IMR-90 (cell line): Measurements from ENCODE around the gene MYPOP. TPM values are rescaled to one million over a fixed set of nuclear protein-coding genes. Genes with fewer than 3 reads are reported as not detected.

ENCODE experiments used
- ATAC-seq: fragments of 200-7000 bp; cut with Tn5 transposase; 2 replicates; pipeline ENCODE4 v1.9.1; 2020; ENCODE audit warnings: low read depth, mild to moderate bottlenecking, moderate library complexity
- BruUV-seq: library from RNA; stranded (reverse); fragments of 400-500 nt; replicated peaks from 2 replicates; lab custom pipeline; 2021; lab: Mats Ljungman, UMichigan
- CTCF ChIA-PET: fragments of 300-600 bp; formaldehyde crosslinking; extraction: SDS; loops from one replicate; lab custom pipeline; 2021; ENCODE audit warnings: antibody characterized with exemption; lab: Yijun Ruan, JAX
- POLR2A ChIA-PET: fragments of 300-600 bp; sonication (Branson Sonifier 250); formaldehyde crosslinking; loops from one replicate; lab custom pipeline; 2022; ENCODE audit warnings: antibody characterized with exemption; ENCODE audit not compliant: unreplicated experiment; lab: Charles Lee
- DNase-seq: peaks from one replicate; pipeline ENCODE4 v3.0.0; 2013
- H2AFZ ChIP-seq: replicated peaks from 2 replicates; pipeline ENCODE3; 2013; ENCODE audit warnings: low read length, mild to moderate bottlenecking; ENCODE audit not compliant: poor library complexity
- H2AK5ac ChIP-seq: 2 replicates; pipeline ENCODE4 v1.6.1; 2013; ENCODE audit warnings: low read depth, low read length, inconsistent platforms
- H2AK9ac ChIP-seq: replicated peaks from 2 replicates; pipeline ENCODE3; 2013; ENCODE audit warnings: mild to moderate bottlenecking, low read depth, low read length, moderate library complexity; ENCODE audit not compliant: poor library complexity
- H2BK120ac ChIP-seq: 2 replicates; pipeline ENCODE4 v1.6.1; 2013; ENCODE audit warnings: low read depth, low read length, inconsistent platforms
- H2BK15ac ChIP-seq: 3 replicates; pipeline ENCODE4 v1.6.1; 2013; ENCODE audit warnings: low read depth, low read length, inconsistent platforms
- H2BK20ac ChIP-seq: 2 replicates; pipeline ENCODE4 v1.6.1; 2013; ENCODE audit warnings: low read depth, mild to moderate bottlenecking, inconsistent platforms, low read length, moderate library complexity
- H2BK5ac ChIP-seq: 2 replicates; pipeline ENCODE4 v1.6.1; 2013; ENCODE audit warnings: mild to moderate bottlenecking, low read depth, low read length, inconsistent platforms; ENCODE audit not compliant: poor library complexity, severe bottlenecking
- H3K14ac ChIP-seq: replicated peaks from 2 replicates; pipeline ENCODE4 v1.6.1; 2013; ENCODE audit warnings: low read depth, low read length, inconsistent platforms
- H3K18ac ChIP-seq: 2 replicates; pipeline ENCODE4 v1.6.1; 2013; ENCODE audit warnings: low read depth, low read length, control low read depth
- H3K23ac ChIP-seq: 2 replicates; pipeline ENCODE4 v1.6.1; 2013; ENCODE audit warnings: low read depth, low read length, inconsistent platforms
- H3K27ac ChIP-seq: 2 replicates; pipeline ENCODE4 v1.5.1; 2013; ENCODE audit warnings: mild to moderate bottlenecking, control low read depth, low read length; ENCODE audit not compliant: insufficient read depth
- H3K27me3 ChIP-seq: 2 replicates; pipeline ENCODE4 v1.6.1; 2013; ENCODE audit warnings: low read length; ENCODE audit not compliant: control insufficient read depth, insufficient read depth
- H3K36me3 ChIP-seq: 2 replicates; pipeline ENCODE4 v1.6.1; 2013; ENCODE audit warnings: low read length, mixed read lengths; ENCODE audit not compliant: control insufficient read depth, insufficient read depth
- H3K4ac ChIP-seq: 2 replicates; pipeline ENCODE4 v1.6.1; 2013; ENCODE audit warnings: low read depth, low read length, inconsistent platforms
- H3K4me1 ChIP-seq: 2 replicates; pipeline ENCODE4 v1.6.1; 2013; ENCODE audit warnings: low read length, mixed read lengths; ENCODE audit not compliant: control insufficient read depth, insufficient read depth
- H3K4me2 ChIP-seq: 2 replicates; pipeline ENCODE4 v1.6.1; 2013; ENCODE audit warnings: low read depth, mild to moderate bottlenecking, control low read depth, low read length, moderate library complexity
- H3K4me3 ChIP-seq: 2 replicates; pipeline ENCODE4 v1.5.1; 2013; ENCODE audit warnings: low read depth, mild to moderate bottlenecking, control low read depth, low read length, moderate library complexity; ENCODE audit not compliant: insufficient read depth
- H3K56ac ChIP-seq: 2 replicates; pipeline ENCODE4 v1.6.1; 2013; ENCODE audit warnings: low read length, inconsistent platforms; ENCODE audit not compliant: insufficient read depth; ENCODE audit errors: extremely low read depth
- H3K79me1 ChIP-seq, 2 experiments: 2 replicates each; pipeline ENCODE4 v1.6.1; 2013; ENCODE audit warnings: low read length in 2 of 2, inconsistent platforms in 1 of 2, low read depth in 1 of 2
- H3K9ac ChIP-seq: 2 replicates; pipeline ENCODE4 v1.6.1; 2013; ENCODE audit warnings: low read depth, low read length, control low read depth
- H3K9me1 ChIP-seq: 2 replicates; pipeline ENCODE4 v1.6.1; 2013; ENCODE audit warnings: low read length, inconsistent platforms; ENCODE audit not compliant: insufficient read depth
- H3K9me3 ChIP-seq: 2 replicates; pipeline ENCODE4 v1.6.1; 2013; ENCODE audit warnings: low read length; ENCODE audit not compliant: control insufficient read depth, insufficient read depth
- H4K20me1 ChIP-seq: 2 replicates; pipeline ENCODE4 v1.6.1; 2013; ENCODE audit warnings: low read length, inconsistent platforms; ENCODE audit not compliant: insufficient read depth
- H4K5ac ChIP-seq: 2 replicates; pipeline ENCODE4 v1.6.1; 2013; ENCODE audit warnings: mild to moderate bottlenecking, low read depth, low read length, control low read depth
- H4K8ac ChIP-seq, 2 experiments: 2 replicates each; pipeline ENCODE4 v1.6.1; 2013; ENCODE audit warnings: low read depth in 2 of 2, low read length in 2 of 2, control low read depth in 1 of 2, inconsistent platforms in 1 of 2
- H4K91ac ChIP-seq: 2 replicates; pipeline ENCODE4 v1.6.1; 2013; ENCODE audit warnings: low read depth, low read length, inconsistent platforms; ENCODE audit not compliant: insufficient read depth
- MAZ ChIP-seq: IDR thresholded peaks from 2 replicates; pipeline ENCODE4 v1.6.1; 2012; ENCODE audit warnings: low read depth, mild to moderate bottlenecking, low read length, improper control_type of control experiment, moderate library complexity, borderline replicate concordance
- RAD21 ChIP-seq: IDR thresholded peaks from 2 replicates; pipeline ENCODE4 v1.6.1; 2012; ENCODE audit warnings: low read length, improper control_type of control experiment
- WGBS, 2 experiments: methylation state at CpG; one replicate each; pipeline versions ENCODE4 v1.1.5 to v1.1.7; 2013; ENCODE audit warnings: missing lambda C conversion rate in 2 of 2; ENCODE audit not compliant: insufficient read length in 1 of 2; ENCODE audit errors: extremely low coverage in 2 of 2; 5-methylcytosine and 5-hydroxymethylcytosine counted together
- dilution Hi-C: fragments of 300-500 bp; cut with HindIII; formaldehyde crosslinking; loops from one replicate; pipeline ENCODE4 v1.14.3; 2018; ENCODE audit warnings: low sequenced_read_pairs; ENCODE audit not compliant: unreplicated experiment
- in situ Hi-C: fragments of 300-500 bp; cut with MboI; formaldehyde crosslinking; loops from 3 replicates; pipeline ENCODE4 v1.14.3; 2019; ENCODE audit warnings: low sequenced_read_pairs, inconsistent platforms, mixed read lengths
- intact Hi-C: fragments of 100-400 bp; cut with micrococcal nuclease; formaldehyde crosslinking; loops from 2 replicates; pipeline ENCODE4 v1.10.0; 2022
- polyA plus RNA-seq, 3 experiments: library from polyadenylated mRNA; depleted of rRNA; stranded (reverse); fragments of >200 nt; gene quantifications; 2 replicates each; pipeline ENCODE4 v1.2.3, GENCODE V29; 2012; ENCODE audit warnings: low replicate concordance in 1 of 3
- total RNA-seq: library from RNA; depleted of rRNA; stranded (reverse); fragments of >200 nt; gene quantifications from 2 replicates; pipeline ENCODE4 v1.2.3, GENCODE V29; 2012

MYPOP gene
- total and polyA plus RNA-seq, 2 of the 4 experiments (the other 2 are of a cell fraction): 0.36 to 2.8 TPM

GRCh38 chr19:45876411-45877197, 25.8 kb downstream of the MYPOP start:
- H3K27me3 ChIP-seq: peaks cover 28% of the 10 kb centered on the region
- no peak overlapping the region for H2BK20ac ChIP-seq
- H4K20me1 ChIP-seq: no peaks in the 10 kb centered on the region
- TF ChIP-seq RAD21 (no peak), MAZ (peak; percentile 28; the same call in 1 of the 2 replicates)
- H3K4ac ChIP-seq: peak overlapping the region; percentile 83
- peak overlapping the region; percentile 87; the same call in 1 of the 2 replicates for H4K5ac ChIP-seq
- peak overlapping the region; percentile 70 to 82; a peak in 3 of 4 replicates for H4K8ac ChIP-seq
- H3K14ac ChIP-seq: no peak overlapping the region
- peak overlapping the region; percentile 19; the same call in 1 of the 2 replicates for H2BK120ac ChIP-seq
- H3K23ac ChIP-seq: no peak overlapping the region
- H3K4me1 ChIP-seq: peaks cover 4% of the 10 kb centered on the region; the same call in 1 of the 2 replicates
- no peaks in the 10 kb centered on the region for H3K9me1 ChIP-seq
- H3K9me3 ChIP-seq: no peaks in the 10 kb centered on the region
- H3K4me2 ChIP-seq: no peak overlapping the region
- peak overlapping the region; percentile 32; the same call in 1 of the 2 replicates for H4K91ac ChIP-seq
- POLR2A ChIA-PET: no interaction called here
- no peak overlapping the region for H2BK5ac ChIP-seq
- peak; percentile 16 for DNase-seq
- dilution Hi-C loops: no loop called here
- intact Hi-C loops: no loop called here
- 25% methylated on average over 14 of the region's 41 CpGs; no CpG with 5 or more reads in 1 of the 2 experiments for WGBS, 2 experiments
- no peak overlapping the region for H3K4me3 ChIP-seq
- no TSS peak for BruUV-seq
- peak; percentile 68 for ATAC-seq
- 0 out of 2 replicates have a peak overlapping the region, but pooled peaks have one; percentile 26 for H3K18ac ChIP-seq
- no peaks in the 10 kb centered on the region for H3K36me3 ChIP-seq
- H2AFZ ChIP-seq: peak overlapping the region; percentile 90
- H2AK9ac ChIP-seq: peak overlapping the region; percentile 72
- no peak overlapping the region for H3K27ac ChIP-seq
- CTCF ChIA-PET: no interaction called here
- no peaks in the 10 kb centered on the region for H3K79me1 ChIP-seq
- no peak overlapping the region for H3K56ac ChIP-seq
- H3K9ac ChIP-seq: peak overlapping the region; percentile 38; the same call in 1 of the 2 replicates
- no peak overlapping the region for H2AK5ac ChIP-seq
- in situ Hi-C loops: no loop called here
- 0 out of 3 replicates have a peak overlapping the region, but pooled peaks have one; percentile 2 for H2BK15ac ChIP-seq
